DND-41 (cell line): Measurements from ENCODE around the gene ZC3H18.

ENCODE experiments used
- ATAC-seq: fragments of 200-7000 bp; cut with Tn5 transposase; 3 replicates; pipeline ENCODE4 v1.9.1; 2021; ENCODE audit warnings: low read depth; ENCODE audit not compliant: insufficient read depth
- DNase-seq: peaks from one replicate; pipeline ENCODE4 v3.0.0-alpha.2; 2020
- H2AFZ ChIP-seq: 2 replicates; pipeline ENCODE4 v1.6.0; 2012; ENCODE audit warnings: low read depth, low read length
- H3K27ac ChIP-seq: 2 replicates; pipeline ENCODE4 v1.5.1; 2012; ENCODE audit warnings: low read length, inconsistent platforms
- H3K27me3 ChIP-seq: fragments of 200-600 bp; sonication (generic); 2 replicates; pipeline ENCODE4 v1.6.0; 2012; ENCODE audit warnings: low read length, mild to moderate bottlenecking, inconsistent platforms; ENCODE audit not compliant: insufficient read depth, poor library complexity
- H3K36me3 ChIP-seq: 2 replicates; pipeline ENCODE4 v1.5.1; 2012; ENCODE audit warnings: low read length, inconsistent platforms; ENCODE audit not compliant: insufficient read depth
- H3K4me1 ChIP-seq: 2 replicates; pipeline ENCODE4 v1.5.1; 2012; ENCODE audit warnings: mild to moderate bottlenecking, low read length; ENCODE audit not compliant: insufficient read depth
- H3K4me2 ChIP-seq: 2 replicates; pipeline ENCODE4 v1.6.0; 2012; ENCODE audit warnings: mild to moderate bottlenecking, moderate library complexity, low read length, inconsistent platforms; ENCODE audit not compliant: insufficient read depth
- H3K4me3 ChIP-seq, 2 experiments: fragments of 200-600 bp in 1 of 2; shearing (Covaris generic) in 1 of 2; 2 replicates each; pipeline ENCODE4 v1.5.1; 2012 to 2016; ENCODE audit warnings: inconsistent platforms in 2 of 2, low read length in 2 of 2, mild to moderate bottlenecking in 2 of 2, low read depth in 1 of 2, moderate library complexity in 1 of 2
- H3K79me2 ChIP-seq: 2 replicates; pipeline ENCODE4 v1.6.0; 2012; ENCODE audit warnings: low read length, inconsistent platforms; ENCODE audit not compliant: insufficient read depth
- H3K9ac ChIP-seq: 2 replicates; pipeline ENCODE4 v1.6.0; 2012; ENCODE audit warnings: low read depth, mild to moderate bottlenecking, inconsistent platforms, low read length, moderate library complexity
- H3K9me3 ChIP-seq: 2 replicates; pipeline ENCODE4 v1.5.1; 2012; ENCODE audit warnings: low read length, moderate library complexity, mild to moderate bottlenecking, inconsistent platforms; ENCODE audit not compliant: insufficient read depth, severe bottlenecking
- H4K20me1 ChIP-seq: 2 replicates; pipeline ENCODE4 v1.6.0; 2012; ENCODE audit warnings: low read length; ENCODE audit not compliant: insufficient read depth
- CTCF ChIP-seq: IDR thresholded peaks from 2 replicates; pipeline ENCODE4 v1.5.1; 2012; ENCODE audit warnings: borderline replicate concordance, low read length, moderate library complexity, mild to moderate bottlenecking; ENCODE audit not compliant: poor library complexity, severe bottlenecking; ENCODE audit errors: extremely low read depth
- EZH2 ChIP-seq: IDR thresholded peaks from 3 replicates; pipeline ENCODE4 v1.6.1; 2012; ENCODE audit warnings: borderline replicate concordance, low read depth, mild to moderate bottlenecking, moderate library complexity, low read length, inconsistent platforms; ENCODE audit not compliant: severe bottlenecking

The ZC3H18 gene

GRCh38 chr16:88649195-88649923 lies 79.2 kb downstream of the ZC3H18 start:
- Histone ChIP-seq H3K79me2 (peaks cover 20% of the 10 kb centered on the region), H3K4me3 (peak overlapping the region in 1 of 2 experiments; percentile 96; a peak in 2 of 4 replicates), H4K20me1 (peaks cover 43% of the 10 kb centered on the region), H3K4me1 (peaks cover 26% of the 10 kb centered on the region), H3K9ac (peak overlapping the region; percentile 69), H3K9me3 (no peaks in the 10 kb centered on the region), H3K4me2 (peak overlapping the region; percentile 93), H3K36me3 (peaks cover 42% of the 10 kb centered on the region), H3K27me3 (no peaks in the 10 kb centered on the region), H3K27ac (peak overlapping the region; percentile 84; the same call in 1 of the 2 replicates), H2AFZ (no peak overlapping the region)
- no peak for DNase-seq
- ATAC-seq = no peak
- TF ChIP-seq CTCF = no peak
- no peak for TF ChIP-seq EZH2

DNA sequence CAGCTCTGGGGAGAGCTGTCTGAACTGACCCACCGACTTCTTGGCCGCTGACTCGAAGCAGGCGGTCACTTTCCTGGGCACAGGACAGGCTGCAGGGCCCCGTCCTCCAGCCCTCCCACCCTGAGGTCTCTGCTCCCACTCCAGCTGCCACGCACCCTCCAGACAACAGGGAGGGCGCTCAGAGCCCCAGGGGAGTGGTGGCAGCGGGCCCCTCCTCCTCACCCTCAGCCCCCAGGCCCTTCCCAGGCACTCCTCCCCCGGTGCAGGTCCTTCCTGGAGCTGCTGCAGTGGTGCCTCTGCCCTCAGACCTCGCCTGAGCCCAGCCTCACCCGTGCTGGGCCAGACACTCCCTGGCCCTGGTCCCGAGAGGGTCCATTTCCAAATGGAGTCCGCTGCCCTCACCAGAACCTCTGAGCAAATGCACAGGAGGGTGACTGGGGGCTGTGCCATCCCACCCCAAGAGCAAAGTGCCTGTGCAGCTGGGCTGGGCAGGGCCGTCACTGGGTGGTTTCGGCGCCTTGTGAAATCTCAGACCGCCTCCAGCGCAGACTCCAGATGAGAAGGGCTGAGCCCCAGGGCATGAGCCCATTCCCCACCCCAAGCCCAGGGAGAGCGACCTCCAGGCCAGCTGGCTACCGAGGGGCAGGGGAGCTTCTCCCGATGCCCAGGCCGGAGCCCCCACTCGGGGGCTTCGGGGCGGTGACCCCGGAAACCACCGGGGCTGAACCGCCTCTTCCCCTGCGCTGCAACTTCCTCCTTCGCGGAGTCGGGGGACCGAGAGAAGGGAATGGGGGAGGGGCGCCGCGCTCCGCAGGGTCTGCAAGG lies 79.9 kb downstream of the ZC3H18 start:
- peak overlapping the region; percentile 69 for H3K9ac ChIP-seq
- DNase-seq (peak; percentile 67), ATAC-seq (peak; percentile 59)
- H3K4me2 ChIP-seq = peak overlapping the region; percentile 93
- H2AFZ ChIP-seq = peak overlapping the region; percentile 81
- H3K27me3 ChIP-seq = no peaks in the 10 kb centered on the region
- H3K79me2 ChIP-seq = peaks cover 20% of the 10 kb centered on the region
- H3K36me3 ChIP-seq = peaks cover 50% of the 10 kb centered on the region
- H3K4me1 ChIP-seq = peaks cover 26% of the 10 kb centered on the region
- H3K9me3 ChIP-seq = no peaks in the 10 kb centered on the region
- peaks cover 49% of the 10 kb centered on the region for H4K20me1 ChIP-seq
- H3K27ac ChIP-seq = peak overlapping the region; percentile 84
- TF ChIP-seq EZH2 (no peak), CTCF (no peak)
- peak overlapping the region; percentile 64 to 96 for H3K4me3 ChIP-seq

GRCh38 chr16:88650749-88651275 lies 80.6 kb downstream of the ZC3H18 start, which contains the start of gene CYBA:
Gene CYBA (minus strand): TSS chr16:88651053. CDS start chr16:88651013, 40 bp downstream.
- Histone ChIP-seq H2AFZ (peak within 1 kb of the TSS; percentile 81), H3K4me3 (peak within 1 kb of the TSS; percentile 64 to 96), H3K36me3 (peaks cover 54% of the 10 kb centered on the region), H3K9me3 (no peaks in the 10 kb centered on the region), H4K20me1 (peaks cover 55% of the 10 kb centered on the region), H3K4me2 (peak within 1 kb of the TSS; percentile 93), H3K27ac (peak within 1 kb of the TSS; percentile 84), H3K79me2 (peaks cover 20% of the 10 kb centered on the region), H3K27me3 (no peaks in the 10 kb centered on the region), H3K4me1 (peaks cover 26% of the 10 kb centered on the region), H3K9ac (peak within 1 kb of the TSS; percentile 69)
- DNase-seq = peak; percentile 81
- TF ChIP-seq CTCF (no peak), EZH2 (no peak)
- peak; percentile 84 for ATAC-seq
